ENCODE measurements around the gene BCL2L11.
"Not testable (repeated sequence)": the region's sequence is repeated elsewhere in the genome, so short reads cannot be mapped to it uniquely, and the experiment has no call there.

BCL2L11 gene, protein sequence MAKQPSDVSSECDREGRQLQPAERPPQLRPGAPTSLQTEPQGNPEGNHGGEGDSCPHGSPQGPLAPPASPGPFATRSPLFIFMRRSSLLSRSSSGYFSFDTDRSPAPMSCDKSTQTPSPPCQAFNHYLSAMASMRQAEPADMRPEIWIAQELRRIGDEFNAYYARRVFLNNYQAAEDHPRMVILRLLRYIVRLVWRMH

DNA sequence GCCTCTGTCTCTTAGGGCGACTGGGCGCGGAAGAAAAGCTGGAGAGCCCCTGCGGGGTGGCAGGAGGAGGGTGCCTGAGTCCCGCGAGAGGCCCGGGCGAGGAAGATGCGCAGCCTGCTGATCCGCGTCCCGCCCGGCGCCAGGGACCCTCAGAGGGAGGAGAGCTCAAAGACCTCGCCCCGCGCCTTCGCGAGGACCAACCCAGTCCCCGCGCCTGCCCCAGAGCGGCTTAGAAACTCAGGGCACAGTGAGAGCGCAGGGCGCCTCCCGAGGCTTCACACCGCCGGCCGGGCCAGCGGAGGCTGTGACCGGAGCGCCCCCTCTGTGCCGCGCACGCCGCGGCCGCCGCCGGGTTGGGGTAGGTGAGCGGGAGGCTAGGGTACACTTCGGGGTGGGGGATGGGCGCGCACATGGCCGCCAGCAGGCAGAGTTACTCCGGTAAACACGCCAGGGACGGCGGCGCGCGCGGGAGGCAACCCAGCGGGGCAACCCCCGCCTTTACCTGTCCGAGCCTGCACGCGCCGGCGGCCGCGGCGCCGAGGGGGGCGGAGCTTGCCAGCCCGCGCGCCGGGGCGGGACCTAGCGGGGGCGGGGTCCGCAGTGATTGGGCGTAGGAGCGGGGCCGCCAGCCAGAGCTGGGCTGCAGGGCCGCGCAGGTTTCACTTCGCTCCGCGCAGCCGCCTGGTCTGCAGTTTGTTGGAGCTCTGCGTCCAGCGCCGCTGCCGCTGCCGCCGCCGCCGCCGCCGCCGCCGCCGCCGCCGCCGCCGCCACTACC lies at the start of gene BCL2L11:
Gene BCL2L11 (plus strand): TSS at position 662 of the 775 bp plus-strand sequence. CDS start 2,832 bp downstream, outside the sequence.
- peak; percentile 69 to 84 for DNase-seq

DNA sequence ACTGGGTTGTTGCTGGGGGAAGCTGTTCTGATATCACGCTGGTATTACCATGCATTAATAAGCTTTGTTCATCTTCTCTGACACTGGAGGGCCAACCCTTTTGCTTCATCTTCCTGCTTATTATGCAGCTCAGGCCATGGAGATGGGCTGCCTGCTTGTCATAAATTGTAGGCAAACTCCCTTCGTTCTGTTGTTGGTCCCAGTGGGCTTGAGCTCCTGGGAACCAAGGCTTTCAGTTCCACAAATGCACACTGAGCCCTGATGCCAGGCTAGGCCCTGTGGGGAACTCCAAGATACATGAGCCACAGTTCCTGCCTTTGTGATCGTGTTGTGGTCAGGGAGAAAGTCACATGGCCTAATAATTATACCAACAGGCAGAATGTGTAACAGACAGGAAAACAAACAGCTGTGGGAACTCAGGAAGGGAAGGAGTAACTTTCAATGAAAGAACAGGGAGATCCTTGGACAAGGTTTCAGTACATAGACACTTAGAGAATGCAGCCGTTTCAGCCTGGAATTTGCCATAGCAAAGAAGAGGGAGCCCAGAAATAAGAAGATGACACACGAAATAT lies 49.0 kb upstream of the BCL2L11 start:
- no peak for DNase-seq

DNA sequence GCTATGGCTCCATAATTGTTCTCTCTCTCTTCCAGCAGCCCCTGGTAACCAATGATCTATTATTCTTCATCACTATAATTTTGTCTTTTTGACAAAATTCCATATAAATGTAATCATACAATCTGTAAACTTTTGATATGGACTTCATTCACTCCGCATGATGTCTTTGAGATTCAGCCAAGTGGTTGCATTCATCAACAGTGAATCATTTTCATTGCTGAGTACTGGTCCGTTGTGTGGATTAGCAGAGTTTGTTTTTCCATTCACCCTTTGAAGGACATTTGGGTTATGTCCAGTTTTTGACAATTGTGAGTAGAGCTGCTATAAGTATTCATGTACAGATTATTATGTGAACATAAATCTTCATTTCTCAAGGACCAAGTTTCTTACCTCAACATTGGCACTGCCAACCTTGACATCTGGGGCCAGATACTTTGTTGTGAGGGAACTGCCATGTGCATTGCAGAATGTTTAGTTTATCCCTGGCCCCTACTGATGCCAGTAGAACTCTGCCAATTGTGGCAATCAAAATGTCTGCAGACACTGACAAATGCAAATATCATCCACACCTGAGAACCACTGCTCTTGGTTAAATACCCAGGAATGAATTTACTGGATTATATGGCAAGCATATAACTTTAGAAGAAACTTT lies 48.4 kb upstream of the BCL2L11 start:
- no peak for DNase-seq

DNA sequence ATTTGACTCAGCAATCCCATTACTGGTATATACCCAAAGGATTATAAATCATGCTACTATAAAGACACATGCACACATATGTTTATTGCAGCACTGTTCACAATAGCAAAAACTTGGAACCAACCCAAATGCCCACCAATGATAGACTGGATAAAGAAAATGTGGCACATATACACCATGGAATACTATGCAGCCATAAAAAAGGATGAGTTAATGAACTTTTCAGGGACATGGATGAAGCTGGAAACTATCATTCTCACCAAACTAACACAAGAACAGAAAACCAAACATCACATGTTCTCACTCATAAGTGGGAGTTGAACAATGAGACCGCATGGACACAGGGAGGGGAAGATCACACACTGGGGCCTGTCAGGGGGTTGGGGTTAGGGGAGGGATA lies 38.1 kb upstream of the BCL2L11 start:
- not testable (repeated sequence) for DNase-seq

DNA sequence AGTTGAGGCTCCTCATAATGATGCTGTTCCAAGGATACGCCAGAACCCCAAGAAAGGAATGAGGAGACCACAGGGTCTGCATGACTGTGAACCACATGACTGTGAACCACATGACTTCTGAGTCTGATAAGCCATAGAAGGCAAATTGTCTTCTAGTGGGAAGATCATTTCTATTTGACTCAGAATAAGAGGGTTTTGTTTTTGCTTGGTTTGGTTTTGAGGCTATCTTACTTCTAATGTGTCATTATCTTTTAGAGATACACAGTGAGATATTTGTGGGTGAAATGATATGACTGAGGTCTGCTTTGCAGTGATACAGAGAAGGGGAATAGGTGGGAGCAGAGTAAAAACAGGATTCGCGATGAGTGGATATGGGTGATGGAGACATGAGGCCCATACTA lies 28.9 kb upstream of the BCL2L11 start:
- no peak for DNase-seq

DNA sequence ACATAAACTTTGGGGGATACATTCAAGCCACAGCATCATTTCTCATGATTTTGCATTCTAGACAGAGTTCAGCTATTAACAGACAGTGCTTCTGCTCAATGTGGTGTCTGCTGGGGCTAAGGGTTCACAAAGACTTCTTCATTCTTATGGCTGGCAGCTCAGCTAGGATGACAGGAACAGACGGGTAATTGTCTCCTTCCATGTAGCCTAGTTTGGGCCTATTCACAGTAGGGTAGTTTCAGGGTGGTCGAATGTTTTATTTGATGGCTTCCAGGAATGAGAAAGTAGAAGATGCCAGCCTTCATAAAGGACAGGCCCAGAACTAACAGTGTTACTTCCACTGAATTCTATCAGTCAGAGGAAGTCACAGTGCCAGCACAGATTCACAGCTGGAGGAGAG lies 26.0 kb upstream of the BCL2L11 start:
- DNase-seq: no peak

DNA sequence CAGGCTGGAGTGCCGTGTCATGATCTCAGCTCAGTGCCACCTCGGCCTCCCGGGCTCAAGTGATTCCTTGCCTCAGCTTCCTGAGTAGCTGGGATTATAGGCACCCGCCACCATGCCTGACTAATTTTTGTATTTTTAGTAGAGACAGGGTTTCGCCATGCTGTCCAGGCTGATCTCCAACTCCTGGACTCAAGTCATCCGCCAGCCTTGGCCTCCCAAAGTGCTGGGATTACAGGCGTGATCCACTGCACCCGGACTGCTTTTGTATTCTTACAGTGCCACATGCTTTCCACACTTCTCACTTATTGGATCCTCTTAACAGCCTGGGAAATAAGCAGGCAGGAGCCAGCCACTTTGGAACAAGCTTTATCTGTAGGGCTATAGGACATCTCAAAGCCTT lies 25.3 kb upstream of the BCL2L11 start:
- DNase-seq: no peak

DNA sequence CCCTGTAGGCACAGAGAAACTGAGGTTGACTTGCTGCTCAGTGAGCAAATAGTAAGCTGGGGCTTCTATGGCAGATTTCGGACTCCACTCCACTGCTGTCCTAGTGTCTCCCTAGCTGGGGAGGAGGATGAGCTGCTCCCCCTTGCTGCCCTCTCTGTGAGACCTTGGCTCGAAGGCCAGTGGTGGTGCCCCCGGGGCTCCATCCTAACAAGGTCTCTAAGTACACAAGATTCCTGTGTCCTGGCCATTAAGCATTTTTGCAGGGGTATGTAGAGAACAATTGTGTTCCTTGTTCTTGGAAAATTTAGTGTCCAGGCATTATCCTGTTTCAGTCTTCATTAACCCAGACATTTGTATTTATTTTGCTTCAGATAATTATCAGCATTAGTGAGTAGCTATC lies 21.3 kb upstream of the BCL2L11 start:
- no peak for DNase-seq

DNA sequence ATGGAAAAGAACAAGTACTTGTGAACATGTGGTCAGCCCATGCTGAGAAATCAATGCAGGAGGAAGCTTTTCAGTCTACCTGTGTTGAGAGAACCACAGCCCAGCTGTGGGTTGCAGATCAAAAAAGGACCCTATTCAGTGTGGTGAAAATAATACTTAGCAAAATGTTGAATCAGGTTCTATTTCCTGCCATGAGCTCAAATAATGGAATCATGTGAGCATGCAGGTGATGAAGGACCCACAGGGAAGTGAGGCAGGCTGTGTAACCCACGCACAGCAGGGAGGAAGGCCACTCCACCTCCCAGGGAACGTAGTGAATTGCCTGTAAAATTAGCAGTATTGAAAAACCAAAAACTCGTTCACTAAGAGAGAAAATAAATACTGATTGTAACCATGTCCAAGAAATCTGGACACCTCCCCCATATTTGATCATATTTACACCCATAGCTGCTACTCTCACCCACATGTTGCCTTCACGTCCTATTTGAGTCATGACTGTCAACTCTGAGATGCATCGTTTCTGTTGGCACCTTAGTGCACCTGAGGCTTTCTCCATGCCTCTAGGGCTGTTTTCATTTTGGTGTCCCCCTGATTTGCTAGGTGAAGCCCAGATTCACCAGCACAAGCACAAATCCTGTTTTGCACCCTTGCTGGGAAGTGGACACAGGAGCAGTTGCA lies 20.5 kb upstream of the BCL2L11 start:
- no peak for DNase-seq

DNA sequence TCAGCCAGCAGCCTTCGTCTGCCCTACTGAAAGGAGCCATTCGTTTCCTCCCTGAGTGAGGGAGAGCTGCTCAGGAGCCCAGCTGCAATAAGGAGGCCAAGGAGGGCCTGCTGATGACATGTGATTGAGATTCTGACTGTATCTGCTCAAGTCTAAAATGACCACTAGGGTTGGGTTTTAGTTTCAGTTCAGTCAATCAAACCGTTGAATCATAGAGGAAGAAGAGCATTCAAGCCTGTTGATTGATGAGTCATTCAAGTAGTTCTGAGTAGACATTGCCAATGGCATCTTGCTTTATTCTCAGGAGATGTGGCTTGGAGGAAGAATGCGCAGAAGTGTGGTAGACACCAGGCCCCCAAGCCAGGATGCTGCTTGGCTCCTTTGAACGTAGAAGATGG lies 19.9 kb upstream of the BCL2L11 start:
- peak in 1 of 2 experiments; percentile 12 for DNase-seq

DNA sequence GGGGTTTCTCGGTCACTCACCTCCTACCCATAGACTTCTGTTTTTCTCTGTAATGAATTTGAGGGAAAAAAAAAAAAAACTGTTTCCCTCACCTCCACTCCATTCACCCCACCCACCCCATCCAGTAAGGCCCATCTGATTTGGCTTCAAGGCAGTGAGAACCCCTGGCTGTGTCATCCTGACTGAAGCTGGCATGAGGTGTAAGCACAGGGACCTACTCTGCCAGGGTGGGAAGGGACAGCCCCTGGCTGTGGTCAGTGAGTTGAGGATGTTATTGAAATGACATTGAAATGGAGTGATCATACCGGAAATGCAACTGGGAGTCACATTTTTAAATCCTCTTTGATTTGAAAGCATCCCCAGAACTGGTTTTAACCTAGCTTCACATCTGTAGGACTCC lies 19.1 kb upstream of the BCL2L11 start:
- DNase-seq: no peak

DNA sequence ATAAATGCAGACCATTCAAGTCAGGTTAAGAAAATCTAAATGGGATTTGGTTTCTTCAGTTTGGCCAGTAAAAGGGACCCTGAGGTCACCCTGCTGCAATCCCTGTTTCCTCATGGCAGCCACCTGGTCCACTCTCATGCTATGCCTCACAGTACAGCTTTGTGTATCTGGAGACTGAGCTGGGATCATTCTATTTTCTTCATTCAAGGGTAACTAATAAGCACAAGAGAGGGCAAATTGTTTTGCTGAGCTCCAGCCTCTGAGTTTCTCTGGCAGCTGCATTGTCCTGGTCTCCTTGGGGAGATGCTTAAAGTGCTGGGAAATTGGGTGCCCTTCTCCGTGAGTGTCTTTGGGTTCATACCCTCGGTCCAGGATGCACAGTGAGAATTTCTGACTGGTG lies 18.5 kb upstream of the BCL2L11 start:
- DNase-seq: no peak

DNA sequence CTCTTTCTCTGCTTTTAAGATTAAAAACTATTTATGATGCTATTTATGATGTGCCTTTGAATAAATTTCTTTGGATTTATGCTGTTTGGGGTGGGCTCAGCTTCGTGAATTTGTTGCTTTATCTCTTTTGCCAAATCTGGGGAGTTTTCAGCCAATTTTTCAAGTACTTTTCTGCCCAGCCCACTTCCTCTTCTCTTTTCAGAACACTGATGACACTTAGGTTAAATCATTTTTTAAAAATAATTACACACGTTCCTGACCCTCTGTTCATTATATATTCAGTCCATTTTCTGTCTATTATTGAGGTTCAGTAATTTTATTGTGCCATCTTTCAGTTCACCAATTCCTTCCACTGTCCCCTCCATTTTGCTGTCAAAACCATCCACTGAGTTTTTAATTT lies 14.8 kb upstream of the BCL2L11 start:
- DNase-seq: no peak

DNA sequence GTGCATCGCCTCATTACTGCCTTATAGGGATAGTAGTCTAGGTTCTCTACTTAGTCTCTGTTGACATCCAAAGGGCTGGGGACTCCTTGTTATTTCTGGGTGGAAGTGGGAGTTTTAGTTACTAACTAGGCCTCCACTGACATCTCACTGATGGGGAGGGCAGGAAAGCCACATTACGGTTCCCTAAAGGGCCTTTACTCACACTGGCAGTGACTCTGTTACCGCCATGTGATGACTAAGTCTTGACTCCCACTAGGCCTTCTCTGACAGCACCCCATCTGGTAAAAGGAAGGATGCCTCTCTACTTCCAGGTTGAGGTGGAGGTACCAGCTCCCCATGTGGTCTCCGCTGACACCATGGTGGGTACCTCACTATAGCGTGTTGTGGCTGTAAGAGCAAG lies 14.0 kb upstream of the BCL2L11 start:
- DNase-seq: peak; percentile 6 to 37

DNA sequence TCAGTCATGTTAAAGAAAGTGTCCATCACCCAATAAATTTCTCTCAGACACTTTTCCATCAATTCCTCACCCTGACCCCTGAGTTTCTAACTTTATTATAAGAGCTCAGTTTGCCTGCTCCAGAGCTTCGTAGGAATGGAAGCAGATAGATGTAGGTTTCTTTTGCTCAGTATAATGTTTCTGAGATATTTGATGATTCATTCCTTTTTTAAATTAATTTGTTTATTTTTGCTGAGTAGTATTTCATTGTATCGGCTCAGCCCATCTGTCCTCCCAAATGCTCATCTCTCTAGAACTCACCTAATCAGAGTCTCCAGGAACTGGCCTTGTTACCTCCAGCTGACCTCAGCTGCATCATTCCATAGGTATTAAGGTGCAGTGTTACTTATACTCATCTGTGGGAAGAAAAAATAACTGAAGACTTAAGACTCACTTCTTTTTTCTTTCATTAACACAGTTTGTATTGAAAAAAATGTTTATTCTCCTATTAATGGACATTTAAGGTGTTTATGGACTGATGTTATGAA lies 11.9 kb upstream of the BCL2L11 start:
- DNase-seq: no peak

DNA sequence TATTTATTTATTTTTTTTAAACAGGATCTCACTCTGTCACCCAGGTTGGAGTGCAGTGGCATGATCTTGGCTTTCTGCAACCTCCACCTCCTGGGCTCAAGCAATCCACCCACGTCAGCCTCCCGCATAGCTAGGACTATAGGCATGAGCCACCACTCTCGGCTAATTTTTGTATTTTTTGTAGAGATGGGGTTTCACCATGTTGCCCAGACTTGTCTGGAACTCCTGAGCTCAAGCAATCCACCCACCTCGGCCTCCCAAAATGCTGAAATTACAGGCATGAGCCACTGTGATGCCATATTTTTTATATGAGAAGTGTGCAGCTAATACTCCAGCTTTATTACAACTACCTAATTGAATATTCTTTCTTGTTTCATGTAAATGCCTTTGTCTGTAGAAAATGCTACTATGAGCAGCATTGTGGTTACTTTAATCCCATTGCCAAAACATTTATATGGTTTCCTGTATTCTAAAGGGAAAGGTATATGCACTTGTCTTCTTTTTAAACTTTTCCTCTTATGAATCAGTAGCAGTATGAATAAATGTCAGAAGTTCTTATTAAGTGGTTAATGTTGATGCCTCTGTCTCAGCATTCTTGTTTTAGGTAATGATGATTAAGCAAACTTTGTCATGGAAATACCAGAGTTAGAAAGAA lies 9.5 kb upstream of the BCL2L11 start:
- DNase-seq: no peak

DNA sequence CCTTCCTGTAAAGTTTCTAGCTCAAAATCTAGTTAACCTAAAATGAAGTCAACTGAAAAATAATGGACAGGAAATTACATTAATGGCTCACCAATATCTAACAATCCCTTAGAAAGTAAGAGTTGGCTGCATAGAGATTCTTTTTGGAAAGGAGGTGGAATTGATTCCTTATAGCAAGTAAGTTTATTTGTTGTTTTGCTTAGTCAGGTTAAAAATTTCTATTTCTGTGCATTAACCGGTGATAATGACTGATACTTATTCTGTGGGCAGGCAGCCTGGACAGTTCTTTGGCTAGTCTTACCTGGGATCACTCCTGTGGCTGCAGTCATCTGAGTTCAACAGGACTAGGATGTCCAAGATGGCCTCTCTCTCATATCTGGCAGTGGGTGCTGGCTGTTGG lies 6.9 kb upstream of the BCL2L11 start:
- DNase-seq: no peak

DNA sequence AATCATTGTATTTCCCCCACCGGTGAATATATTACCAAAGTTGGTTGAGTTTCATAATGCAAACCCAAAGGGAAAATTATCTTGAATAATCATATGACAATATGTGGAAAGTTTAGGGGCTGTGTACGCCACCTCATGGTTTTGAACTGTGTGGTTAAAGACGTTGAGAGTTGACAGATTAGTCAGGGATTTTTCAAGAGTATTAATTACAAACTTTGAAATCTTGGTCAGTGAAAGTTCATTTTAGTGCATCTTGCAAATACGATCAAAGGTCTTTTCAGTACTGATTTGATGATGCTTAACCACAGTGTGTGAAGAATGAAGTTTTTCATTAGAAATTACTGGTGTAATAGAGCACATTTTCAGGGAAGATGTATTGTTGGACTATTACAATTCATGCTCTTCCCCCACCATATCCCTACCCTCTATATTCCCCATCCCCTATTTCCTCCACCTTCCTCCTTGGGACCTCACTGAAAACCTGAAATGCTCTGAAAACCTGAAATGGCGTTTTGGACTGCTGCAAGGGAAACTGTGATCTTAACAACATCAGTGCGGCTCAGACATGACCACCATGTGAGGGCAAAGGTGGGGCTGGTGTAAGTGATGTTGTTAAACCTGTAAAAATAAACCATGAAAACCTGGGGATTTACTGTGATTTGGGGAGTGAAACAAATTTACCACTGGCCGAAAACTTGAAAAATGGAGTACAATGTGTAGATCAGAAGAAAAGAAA lies 4.5 kb upstream of the BCL2L11 start:
- DNase-seq: peak in 1 of 2 experiments; percentile 11

DNA sequence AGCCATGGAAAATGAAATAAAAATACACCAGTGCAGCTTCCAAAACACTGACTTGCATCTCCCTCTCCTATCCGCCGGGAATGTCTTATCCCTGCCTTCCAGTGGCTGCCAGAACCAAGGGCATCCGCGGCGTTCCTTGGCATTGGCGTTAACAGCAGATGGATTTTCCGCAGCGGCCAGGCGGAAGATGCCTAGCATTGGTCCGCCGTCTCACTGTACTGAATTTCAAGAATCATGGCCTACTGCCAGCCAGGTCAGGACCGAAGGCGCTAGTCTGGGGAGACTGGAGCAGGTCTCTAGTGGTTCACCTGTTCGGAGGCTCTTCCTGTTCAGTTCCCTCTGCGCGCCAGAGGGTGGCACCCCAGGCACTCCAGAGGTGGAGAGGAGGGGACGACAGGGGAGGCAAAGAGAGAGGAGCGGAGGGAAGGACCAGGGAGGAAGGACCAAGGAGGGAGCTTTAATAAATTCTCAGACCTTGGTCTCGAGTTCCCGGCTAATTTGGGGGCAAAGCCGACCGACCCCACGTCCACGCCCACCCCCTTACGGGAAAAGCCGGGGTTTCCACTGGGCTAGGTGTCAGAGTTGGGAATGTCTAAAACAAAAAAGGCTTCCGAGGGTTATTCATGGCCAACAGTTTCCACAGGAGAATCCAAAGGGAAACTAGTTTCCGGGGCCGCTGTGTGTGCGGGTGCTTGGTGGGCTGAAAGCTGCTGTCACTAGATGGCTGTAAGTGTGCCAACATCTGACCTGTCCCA lies 3.7 kb upstream of the BCL2L11 start:
- DNase-seq: peak; percentile 71 to 74

DNA sequence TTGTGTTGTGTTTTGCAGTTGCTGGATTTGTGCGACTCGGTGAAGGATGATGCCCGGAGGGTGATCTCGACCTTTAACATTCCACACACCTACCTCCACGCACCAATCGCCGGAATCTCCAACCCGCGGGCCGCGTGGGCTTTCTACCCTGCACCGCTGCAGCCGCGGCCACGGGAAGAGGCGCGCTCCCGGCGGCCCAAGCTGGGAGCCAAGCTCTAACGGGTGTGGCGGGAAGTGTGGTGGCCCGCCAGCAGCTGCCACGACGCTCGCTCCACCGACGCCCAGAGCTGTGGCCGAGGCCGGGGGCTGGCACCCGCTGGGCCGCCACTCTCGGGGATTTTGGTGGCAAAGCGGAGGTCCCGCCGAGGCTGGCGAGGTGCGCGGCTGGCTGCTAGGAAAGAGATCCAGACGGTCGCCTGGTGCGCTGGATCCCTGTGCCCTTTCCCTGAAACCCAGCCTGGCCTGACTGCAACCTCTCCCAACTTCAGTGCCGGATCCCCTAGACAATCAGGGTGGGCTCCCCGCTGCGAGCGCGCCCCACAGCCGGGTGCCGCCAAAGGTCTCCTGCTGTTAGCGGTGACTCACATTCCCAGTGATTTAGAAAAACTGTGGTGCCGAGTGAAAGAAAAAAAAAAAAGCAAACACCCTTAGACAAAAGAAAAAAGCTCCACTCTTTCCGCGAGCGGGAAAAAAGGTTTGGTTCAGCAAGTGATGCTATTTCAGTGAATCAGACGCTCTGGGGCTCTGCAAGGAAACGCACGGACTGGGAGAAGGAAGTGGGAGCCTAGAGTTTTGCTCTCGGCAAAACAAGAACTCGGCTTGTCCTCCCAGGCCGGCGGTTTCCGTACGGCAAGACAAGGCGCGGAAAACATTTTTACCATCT lies 2.9 kb upstream of the BCL2L11 start:
- peak; percentile 57 to 66 for DNase-seq
